GM18517 (cell line): Measurements from ENCODE around the gene HPS5.
A peak's percentile ranks its signal among the peaks of the same experiment; 100 is the strongest.
"Not testable (repeated sequence)": the region's sequence is repeated elsewhere in the genome, so short reads cannot be mapped to it uniquely, and the experiment has no call there.

Experiments
- ATAC-seq: cut with Tn5 transposase; IDR thresholded peaks from one replicate; pipeline ENCODE4 v1.9.1; 2021; ENCODE audit warnings: mild to moderate bottlenecking, moderate library complexity; ENCODE audit not compliant: unreplicated experiment

Gene HPS5, protein sequence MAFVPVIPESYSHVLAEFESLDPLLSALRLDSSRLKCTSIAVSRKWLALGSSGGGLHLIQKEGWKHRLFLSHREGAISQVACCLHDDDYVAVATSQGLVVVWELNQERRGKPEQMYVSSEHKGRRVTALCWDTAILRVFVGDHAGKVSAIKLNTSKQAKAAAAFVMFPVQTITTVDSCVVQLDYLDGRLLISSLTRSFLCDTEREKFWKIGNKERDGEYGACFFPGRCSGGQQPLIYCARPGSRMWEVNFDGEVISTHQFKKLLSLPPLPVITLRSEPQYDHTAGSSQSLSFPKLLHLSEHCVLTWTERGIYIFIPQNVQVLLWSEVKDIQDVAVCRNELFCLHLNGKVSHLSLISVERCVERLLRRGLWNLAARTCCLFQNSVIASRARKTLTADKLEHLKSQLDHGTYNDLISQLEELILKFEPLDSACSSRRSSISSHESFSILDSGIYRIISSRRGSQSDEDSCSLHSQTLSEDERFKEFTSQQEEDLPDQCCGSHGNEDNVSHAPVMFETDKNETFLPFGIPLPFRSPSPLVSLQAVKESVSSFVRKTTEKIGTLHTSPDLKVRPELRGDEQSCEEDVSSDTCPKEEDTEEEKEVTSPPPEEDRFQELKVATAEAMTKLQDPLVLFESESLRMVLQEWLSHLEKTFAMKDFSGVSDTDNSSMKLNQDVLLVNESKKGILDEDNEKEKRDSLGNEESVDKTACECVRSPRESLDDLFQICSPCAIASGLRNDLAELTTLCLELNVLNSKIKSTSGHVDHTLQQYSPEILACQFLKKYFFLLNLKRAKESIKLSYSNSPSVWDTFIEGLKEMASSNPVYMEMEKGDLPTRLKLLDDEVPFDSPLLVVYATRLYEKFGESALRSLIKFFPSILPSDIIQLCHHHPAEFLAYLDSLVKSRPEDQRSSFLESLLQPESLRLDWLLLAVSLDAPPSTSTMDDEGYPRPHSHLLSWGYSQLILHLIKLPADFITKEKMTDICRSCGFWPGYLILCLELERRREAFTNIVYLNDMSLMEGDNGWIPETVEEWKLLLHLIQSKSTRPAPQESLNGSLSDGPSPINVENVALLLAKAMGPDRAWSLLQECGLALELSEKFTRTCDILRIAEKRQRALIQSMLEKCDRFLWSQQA

DNA sequence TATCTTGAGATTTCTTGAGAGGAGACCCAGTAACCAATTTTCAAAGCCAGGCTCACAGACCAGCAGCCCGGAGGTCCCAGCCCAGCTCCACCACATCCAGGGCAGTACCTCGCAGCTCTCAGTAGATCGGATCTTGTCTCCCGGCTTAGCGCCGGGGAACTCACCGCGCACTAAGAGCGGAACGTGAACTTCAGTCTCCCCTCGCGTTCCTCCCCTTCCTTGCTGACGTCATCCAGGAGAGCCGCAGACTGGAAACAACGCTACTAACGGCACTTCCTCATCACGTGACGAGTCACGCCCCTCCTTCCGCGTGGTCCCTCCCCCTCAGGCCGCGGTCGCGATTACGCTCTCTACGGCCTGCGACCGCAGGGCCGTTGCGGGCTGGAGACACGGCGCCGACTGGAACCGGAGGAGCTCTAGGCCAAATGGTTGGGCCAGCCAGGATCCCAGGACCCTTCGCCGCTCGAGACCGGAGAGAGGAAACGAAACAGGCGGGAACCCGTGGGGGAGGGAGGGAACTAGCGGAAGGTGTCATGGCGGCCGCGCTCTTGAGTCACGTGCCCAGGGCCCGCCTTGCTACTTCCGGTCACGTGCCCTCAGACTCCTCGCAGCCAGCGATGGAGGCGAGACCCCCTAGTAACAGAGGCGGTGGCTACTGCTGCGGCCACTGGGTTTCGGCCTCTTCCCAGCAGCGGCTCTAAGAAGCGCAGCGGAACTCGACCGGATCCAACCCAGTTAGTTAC lies at the start of gene HPS5, which contains the start of gene GTF2H1:
TSS of gene HPS5 (minus strand) at position 172 of the 743 bp plus-strand sequence. CDS start 4,282 bp downstream, outside the sequence.
TSS of gene GTF2H1 (plus strand) at position 599 of the 743 bp plus-strand sequence. CDS start 10,508 bp downstream, outside the sequence.
- ATAC-seq = peak; percentile 84

DNA sequence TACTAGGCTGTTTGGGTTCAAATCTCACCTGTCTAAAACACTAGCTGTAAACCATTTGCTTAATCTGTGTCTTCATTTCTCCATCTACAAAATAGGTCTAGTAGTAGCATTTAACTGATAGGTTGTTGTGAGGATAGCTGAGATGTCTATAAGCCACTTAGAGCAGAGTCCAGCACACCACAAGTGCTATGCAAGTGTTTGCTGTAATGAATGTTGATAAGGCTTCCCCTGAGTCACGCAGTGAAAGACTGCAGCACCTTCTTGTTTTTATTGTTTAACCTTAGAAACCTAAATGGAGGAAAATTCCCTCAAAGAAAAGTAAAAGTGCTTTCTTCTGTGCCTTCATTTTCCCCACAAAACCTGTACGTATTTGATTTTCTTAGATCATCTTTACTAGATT lies 49.3 kb upstream of the HPS5 start:
- no peak for ATAC-seq

DNA sequence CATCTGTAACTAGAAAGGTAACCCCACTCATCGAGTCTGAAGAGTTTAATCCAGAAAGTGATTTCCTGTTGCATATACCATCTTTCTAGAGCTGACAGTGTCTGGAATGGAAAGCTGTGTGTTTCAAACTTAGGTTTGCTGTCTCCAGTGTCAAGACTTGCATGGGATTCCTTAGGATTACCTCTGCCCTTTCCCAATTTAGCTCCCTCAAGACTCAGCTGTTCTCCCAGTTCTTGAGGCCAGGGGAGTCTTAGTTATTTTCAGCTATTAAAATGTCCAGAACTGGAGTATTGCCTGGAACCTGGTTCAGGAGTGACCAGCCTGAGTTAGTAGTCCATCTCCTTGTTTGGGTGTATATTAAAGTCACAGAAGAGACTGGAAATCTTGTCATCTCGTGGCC lies 47.5 kb upstream of the HPS5 start:
- no peak for ATAC-seq

DNA sequence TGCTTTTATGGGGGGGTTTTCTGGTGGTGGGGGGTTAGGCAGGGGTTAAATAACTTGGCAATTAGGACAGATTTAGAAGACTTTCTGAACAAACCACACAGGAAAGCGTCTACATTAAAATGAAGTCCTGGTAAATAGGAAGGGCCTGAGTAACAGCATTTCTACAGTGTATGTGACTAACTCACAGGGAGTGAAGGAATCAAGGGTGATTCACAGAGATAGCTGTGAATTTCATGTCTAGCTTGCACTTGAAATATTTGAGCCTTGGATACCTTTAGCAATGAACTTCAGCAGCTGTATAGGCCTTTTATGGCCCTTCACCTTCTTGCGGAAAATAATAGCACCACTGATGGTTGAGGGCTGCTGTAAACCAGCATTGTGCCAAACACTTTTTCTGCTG lies 46.3 kb upstream of the HPS5 start:
- ATAC-seq = no peak

DNA sequence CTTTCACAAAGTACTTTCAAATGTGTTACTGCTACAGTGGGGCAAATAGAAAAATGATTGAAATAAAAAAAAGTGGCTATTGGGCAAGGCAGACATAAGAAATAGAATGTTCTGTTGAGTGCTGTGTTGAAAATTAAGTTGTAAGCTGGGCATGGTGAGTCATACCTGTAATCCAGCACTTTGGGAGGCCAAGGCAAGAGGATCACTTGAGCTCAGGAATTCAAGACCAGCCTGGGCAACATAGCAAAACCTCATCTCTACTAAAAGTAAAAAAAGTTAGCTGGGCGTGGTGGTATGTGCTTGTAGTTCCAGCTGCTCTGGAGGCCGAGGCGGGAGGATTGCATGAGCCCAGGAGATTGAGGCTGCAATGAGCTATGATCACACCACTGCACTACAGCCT lies 45.5 kb upstream of the HPS5 start:
- no peak for ATAC-seq

DNA sequence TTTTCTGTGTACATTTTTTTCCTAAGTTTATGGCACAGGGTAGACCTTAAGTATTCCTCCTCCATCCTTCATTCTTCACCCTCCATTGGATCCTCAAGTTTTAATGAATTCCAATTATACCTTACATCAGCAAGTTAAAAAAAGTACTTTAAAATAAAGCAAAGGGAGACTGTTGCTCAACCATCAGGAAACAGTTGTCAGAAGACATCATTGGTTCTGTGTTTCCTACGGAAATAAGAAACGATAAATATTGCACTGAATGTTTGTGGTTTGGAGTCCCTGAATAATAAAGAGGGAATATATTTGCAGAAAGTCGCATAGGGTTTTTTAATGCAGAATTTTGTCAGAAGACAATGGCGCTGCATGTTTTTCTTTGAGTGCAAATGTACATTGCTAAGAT lies 44.3 kb upstream of the HPS5 start:
- no peak for ATAC-seq

DNA sequence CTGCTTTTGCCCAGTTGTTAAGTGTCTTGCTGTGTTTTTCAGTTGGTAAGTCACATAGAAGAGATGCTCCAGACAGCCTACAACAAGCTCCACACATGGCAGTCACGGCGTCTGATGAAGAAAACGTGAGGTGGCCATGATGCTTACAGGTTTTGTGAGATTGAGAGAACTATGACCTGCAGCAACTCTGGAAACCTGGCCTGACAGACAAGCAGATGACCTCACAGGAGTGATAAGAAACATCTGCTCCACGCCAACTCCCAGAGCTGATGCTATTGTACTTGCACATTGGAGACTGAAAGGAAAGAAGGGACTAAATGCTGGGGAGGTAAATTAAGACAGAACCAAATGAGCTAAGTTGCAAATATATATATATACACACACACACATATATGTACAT lies 43.8 kb upstream of the HPS5 start:
- no peak for ATAC-seq

DNA sequence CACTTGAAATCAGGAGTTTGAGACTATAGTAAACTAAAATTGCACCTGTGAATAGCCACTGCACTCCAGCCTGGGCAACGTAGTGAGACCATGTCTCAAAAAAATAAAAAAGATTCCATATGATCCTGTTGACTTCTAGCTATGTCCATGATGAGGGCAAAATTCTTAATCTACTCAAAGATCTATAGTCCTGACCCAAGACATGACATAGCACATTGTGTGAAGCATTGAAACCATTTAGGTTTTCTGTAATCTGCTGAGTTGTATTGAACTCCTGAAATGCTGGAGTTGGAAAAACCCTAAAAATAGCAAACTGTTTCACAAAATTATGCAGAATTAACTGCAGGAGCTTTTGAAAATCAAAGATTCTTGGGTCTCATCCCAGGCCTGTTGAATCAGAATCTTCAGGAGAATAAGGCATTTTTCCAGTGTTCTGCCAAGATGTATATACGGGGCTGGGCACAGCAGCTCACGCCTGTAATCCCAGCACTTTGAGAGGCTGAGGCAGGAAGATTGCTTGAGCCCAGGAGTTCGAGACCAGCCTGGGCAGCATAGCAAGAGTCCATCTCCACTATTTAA lies 42.6 kb upstream of the HPS5 start:
- ATAC-seq = no peak

DNA sequence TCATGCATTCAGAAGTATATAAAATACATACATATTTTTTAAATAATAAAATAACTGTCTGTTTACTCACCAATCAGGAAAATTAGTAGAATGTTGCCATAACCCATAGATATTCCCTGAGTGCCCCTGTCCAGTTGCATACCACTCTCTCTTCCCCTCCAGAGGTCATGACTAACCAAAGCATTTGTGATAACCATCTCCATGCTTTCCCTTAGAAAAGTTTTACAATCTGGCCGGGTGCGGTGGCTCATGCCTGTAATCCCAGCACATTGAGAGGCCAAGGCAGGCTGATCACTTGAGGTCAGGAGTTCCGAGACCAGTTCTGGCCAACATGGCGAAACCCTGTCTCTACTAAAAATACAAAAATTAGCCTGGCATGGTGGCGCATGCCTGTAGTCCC lies 39.2 kb upstream of the HPS5 start:
- no peak for ATAC-seq

DNA sequence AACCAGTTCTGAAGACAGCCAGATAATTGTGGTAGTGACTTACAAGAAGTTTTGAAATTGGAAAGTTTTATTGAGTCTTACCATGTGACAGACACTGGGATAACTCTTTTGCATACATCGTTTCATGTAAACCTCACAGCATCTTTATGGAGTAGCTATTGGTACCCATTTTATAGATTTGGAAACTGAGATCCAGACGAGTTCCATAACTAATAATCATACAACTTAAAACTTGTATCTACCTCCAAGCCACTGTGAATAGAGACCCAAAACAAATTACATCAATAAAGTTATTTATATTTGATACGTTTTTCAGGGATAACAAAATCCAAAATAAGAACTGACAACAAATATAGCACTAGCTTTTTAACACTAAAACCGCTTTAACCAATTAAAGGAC lies 36.7 kb upstream of the HPS5 start:
- no peak for ATAC-seq

DNA sequence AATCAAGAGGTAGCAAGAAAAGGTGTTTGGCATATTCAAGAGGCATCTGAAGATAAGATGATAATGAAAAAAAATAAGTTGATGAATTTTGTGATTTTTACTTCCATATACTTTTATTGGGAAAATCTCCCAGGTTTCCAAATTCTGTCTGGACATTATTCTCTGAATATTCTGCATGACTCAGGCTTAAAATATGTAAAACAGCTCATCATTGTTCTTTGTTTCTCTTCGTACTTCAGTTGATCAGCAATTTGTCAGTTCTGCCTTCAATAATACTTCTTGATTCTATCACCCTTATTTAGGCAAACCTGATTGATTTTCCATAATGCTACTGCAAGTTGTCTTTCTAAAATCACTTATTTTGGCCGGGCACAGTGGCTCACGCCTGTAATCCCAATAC lies 30.6 kb upstream of the HPS5 start:
- ATAC-seq = no peak

DNA sequence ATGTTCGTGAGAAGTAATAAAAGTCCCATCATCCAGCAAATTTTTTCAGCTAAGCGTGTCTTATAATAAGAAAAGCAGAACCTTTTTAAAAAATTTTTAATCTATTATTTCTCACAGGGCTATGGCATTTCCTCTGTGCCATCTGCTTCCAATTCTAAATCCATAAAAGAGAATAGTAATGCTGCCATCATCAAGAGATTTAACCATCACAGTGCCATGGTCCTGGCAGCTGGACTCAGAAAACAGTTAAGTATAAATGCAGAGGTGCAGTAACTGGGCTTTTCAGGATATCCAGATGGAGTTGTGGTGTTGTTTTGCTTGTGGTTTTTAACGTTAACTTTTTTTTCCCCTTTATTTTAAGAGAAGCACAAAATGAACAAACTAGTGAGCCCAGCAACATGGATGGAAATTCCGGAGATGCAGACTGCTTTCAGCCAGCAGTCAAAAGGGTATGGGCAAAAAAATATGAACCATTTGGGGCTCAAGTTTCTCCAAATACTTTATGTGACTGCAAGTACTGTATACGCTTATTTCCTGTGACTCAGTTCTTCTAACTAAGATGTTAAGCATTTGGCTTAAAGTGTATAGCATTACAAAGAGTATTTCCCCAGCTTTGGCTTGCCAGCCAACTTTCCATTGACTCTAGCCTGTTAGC lies 25.7 kb upstream of the HPS5 start:
- no peak for ATAC-seq

DNA sequence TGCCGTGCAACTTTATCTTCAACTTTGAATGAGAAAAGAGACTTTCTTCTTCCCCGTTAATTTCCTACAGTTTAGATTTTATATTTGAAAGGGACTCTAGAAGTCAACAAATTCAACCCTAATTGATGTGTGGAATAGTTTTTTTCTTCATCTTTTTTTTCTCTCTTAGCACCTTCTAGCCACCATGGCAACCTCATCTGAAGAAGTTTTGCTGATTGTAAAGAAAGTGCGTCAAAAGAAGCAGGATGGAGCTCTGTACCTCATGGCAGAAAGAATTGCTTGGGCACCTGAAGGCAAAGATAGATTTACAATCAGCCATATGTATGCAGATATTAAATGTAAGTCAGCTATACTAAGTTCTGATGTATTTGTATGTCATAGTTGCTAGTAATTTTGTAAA lies 11.0 kb upstream of the HPS5 start:
- no peak for ATAC-seq

DNA sequence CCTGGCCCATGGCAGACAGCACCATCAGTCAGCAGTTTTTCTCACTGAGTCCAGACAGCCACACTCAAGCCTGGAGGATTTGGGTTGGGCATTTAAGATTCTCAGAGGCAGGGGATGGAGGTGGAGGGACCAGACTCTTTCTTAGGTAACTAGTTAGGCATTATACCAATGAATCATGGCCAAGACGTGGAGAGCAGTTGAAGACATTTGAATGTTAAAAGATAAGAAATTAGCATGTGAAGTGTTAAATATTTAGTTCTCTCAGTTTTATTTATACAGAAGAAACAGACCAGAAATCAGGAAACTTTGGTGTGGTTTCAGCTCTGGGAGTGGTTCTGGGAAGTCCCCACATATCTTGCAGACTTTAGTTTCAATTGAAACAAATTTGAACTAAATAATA lies 10.4 kb upstream of the HPS5 start:
- no peak for ATAC-seq

DNA sequence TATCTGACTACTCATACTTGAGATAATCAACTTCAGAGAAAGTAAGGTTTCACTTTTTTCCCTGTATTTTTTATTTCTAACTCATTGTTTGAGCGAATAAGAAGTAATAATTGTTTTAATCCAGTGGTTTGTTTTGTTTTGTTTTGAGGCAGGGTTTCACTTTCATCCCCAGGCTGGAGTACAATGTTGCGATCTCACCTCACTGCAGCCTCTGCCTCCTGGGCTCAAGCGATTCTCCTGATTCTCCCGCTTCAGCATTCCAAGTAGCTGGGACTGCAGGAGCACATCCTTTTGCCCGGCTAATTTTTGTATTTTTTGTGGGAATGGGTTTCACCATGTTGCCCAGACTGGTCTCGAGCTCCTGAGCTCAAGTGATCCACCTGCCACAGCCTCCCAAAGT lies 9.0 kb upstream of the HPS5 start:
- no peak for ATAC-seq

DNA sequence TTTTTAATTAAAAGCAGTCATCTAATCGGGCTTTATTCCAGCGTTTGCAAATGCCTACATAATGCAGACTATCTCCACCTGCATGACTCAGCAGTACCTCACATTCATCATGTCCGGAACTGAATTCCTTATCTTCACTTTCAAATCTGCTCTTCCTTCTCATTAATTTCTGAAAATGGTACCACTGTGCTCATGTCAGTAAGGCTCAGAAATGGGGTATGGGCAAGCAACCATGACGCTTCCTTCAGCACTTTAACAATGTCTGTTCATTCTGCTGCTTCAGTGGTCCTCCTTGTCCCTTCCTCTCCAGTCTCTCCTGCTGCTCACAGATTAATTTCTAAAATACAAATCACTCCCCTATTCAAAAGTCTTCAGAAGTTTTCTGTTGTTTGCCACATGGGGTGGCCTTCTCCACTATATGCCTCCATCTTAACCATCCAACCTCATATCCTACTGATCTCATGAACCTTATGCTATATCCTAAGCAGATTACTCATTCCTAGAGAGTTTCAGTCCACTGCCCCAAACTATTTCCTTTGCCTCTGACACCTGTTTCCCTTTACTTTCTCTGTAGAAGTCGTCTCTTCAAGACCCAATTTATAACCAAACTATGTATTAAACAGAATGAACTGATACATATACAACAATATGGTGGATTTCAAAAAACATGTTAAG lies 7.4 kb upstream of the HPS5 start:
- ATAC-seq = peak; percentile 65

DNA sequence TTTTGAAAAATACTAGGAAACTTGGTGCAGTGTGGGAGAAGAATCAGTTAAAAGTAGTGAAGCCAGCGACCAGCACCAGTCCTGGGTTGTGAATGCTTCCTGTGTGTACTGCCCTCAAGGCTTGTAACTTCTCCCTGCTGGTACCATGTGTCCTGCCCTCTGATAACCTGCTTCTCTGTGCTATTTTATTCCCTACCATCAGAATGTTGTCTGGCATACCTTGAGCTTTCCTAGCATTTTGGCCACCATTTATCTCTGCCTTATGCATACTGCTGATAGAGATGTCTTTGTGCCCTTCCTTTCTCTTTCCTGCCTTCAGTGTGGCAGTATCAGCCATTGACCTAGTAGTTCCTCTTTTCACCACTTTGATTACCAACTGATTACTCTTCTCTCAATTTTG lies 2.4 kb upstream of the HPS5 start:
- ATAC-seq = no peak

DNA sequence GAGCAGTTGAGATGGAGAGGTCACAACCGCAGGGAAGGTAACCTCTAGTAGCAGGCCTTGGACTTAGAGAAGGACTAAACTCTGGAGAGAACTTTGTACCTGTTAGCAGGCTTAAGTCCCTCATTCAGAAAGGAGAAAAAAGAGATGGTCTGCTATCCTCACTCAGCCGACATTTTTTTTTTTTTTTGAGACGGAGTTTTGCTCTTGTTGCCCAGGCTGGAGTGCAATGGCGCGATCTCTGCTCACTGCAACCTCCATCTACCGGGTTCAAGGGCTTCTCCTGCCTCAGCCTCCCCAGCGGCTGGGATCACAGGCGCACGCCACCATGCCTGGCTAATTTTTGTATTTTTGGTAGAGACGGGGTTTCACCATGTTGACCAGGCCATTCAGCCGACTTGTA lies 1.9 kb upstream of the HPS5 start:
- not testable (repeated sequence) for ATAC-seq

DNA sequence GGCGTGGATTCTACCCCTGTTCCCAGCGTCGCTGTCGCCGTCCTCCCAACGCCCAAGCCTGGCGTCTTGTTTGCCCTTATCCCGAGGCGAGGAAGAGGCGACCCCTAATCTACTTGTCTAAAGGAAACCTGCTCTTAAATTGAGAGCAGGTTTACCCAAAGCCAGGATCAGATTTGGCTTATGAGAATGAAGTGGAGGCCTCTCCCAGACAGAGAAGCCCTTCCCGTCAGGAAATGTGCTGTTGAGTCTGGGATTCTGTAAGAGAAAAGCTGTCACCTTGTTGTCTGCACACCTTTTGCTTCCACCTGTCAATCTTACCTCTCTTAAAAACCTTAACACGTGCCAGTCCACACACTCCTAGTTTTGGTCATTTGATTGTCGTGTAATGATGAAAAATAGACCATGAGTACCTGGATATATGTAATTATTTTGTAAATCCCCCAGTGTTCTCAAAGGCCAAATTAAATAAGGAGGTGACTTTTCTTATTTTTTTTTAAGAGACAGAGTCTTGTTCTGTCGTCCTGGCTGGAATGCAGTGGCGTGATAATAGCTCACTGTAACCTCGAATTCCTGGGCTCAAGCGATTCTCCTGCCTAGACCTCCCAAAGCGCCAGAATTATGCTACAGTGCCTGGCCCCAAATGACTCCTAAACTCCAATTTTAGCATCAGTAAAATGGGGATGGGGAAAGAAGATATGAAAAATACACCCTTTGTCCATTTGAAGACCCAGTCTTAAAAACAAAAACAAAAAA lies 1.1 kb upstream of the HPS5 start:
- no peak for ATAC-seq
